A549 (cell line): ENCODE measurements around the gene MKNK1.

Experiments used
- CBX2 ChIP-seq: fragments of 200-600 bp; sonication (generic); IDR thresholded peaks from 2 replicates; pipeline ENCODE4 v1.6.1; 2016; ENCODE audit warnings: low read depth, mild to moderate bottlenecking, borderline replicate concordance
- CTCF ChIP-seq: fragments of >200 bp; sonication (Bioruptor Twin); formaldehyde crosslinking; IDR thresholded peaks from 3 replicates; pipeline ENCODE4 v1.5.1; 2016
- EP300 ChIP-seq, 2 experiments: fragments of >200 bp; sonication (Bioruptor Twin); formaldehyde crosslinking; IDR thresholded peaks; 2 replicates in 1 of 2; 3 replicates in 1 of 2; pipeline ENCODE4 v1.6.1; 2016 to 2017
- FOSL2 ChIP-seq, 2 experiments: fragments of 450-650 bp in 1 of 2; fragments of >200 bp in 1 of 2; sonication (Bioruptor Twin) in 1 of 2; formaldehyde crosslinking; IDR thresholded peaks; 2 replicates each; pipeline versions ENCODE4 v1.5.0 to v1.6.1; 2016 to 2020; ENCODE audit warnings: mild to moderate bottlenecking in 1 of 2, moderate library complexity in 1 of 2
- HMGXB4 ChIP-seq: fragments of 250-450 bp; sonication (Bioruptor Pico); IDR thresholded peaks from 2 replicates; pipeline ENCODE4 v1.5.0; 2021; ENCODE audit warnings: mild to moderate bottlenecking, moderate library complexity, borderline replicate concordance
- JUN ChIP-seq, 2 experiments: fragments of >200 bp; sonication (Bioruptor Twin); formaldehyde crosslinking; IDR thresholded peaks; 2 replicates in 1 of 2; 3 replicates in 1 of 2; pipeline ENCODE4 v1.6.1; 2016 to 2017
- KDM1A ChIP-seq: fragments of 200-600 bp; sonication (generic); IDR thresholded peaks from 2 replicates; pipeline ENCODE4 v1.6.1; 2016; ENCODE audit warnings: low read depth, mild to moderate bottlenecking
- MAFK ChIP-seq: fragments of 450-650 bp; IDR thresholded peaks from 2 replicates; pipeline ENCODE4 v1.6.1; 2014; ENCODE audit not compliant: partially characterized antibody
- POLR2AphosphoS2 ChIP-seq: conservative IDR thresholded peaks from 2 replicates; pipeline ENCODE4 v1.6.1; 2012; ENCODE audit warnings: low read length, improper control_type of control experiment, inconsistent platforms
- RFX5 ChIP-seq: fragments of 450-650 bp; IDR thresholded peaks from 2 replicates; pipeline ENCODE4 v1.7.1; 2014; ENCODE audit warnings: antibody characterized with exemption, mild to moderate bottlenecking, moderate library complexity
- TF ChIP-seq, protein P1 (sequence below): fragments of >200 bp; sonication (Bioruptor Twin); formaldehyde crosslinking; IDR thresholded peaks from 3 replicates; pipeline ENCODE4 v1.6.1; 2016

GRCh38 chr1:46530791-46531409, 73.2 kb downstream of the MKNK1 start:
- TF ChIP-seq EP300 (IDR thresholded peaks at IDR 0.05) (no peak), POLR2AphosphoS2 (no peak), CBX2 (no peak), CTCF (no peak), KDM1A (no peak), FOSL2 (IDR thresholded peaks at IDR 0.05) (no peak), FOSL2 (CRISPR knock-in tag; IDR thresholded peaks at IDR 0.05) (no peak), HMGXB4 (CRISPR knock-in tag) (no peak), RFX5 (no peak), MAFK (no peak), JUN (IDR thresholded peaks at IDR 0.05) (no peak)
- TF ChIP-seq, protein P1, sequence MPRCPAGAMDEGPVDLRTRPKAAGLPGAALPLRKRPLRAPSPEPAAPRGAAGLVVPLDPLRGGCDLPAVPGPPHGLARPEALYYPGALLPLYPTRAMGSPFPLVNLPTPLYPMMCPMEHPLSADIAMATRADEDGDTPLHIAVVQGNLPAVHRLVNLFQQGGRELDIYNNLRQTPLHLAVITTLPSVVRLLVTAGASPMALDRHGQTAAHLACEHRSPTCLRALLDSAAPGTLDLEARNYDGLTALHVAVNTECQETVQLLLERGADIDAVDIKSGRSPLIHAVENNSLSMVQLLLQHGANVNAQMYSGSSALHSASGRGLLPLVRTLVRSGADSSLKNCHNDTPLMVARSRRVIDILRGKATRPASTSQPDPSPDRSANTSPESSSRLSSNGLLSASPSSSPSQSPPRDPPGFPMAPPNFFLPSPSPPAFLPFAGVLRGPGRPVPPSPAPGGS = no peak
